Tibial nerve (tissue), 4 donors: Measurements from ENCODE around the gene ZNF593. TPM values are rescaled to one million over a fixed set of nuclear protein-coding genes. Genes with fewer than 3 reads are reported as not detected.
A peak's percentile ranks its signal among the peaks of the same experiment; 100 is the strongest.

ENCODE experiments used
- DNase-seq, 2 donors: peaks; one replicate each; pipeline ENCODE4 v3.0.0-alpha.2; 2019; ENCODE audit warnings: low spot score in 2 of 2
- H3K27ac ChIP-seq, 4 donors: fragments of 200-600 bp; sonication (generic) in 3 of 4; one replicate each; pipeline ENCODE4 v1.5.1; 2017 to 2019; ENCODE audit warnings: mild to moderate bottlenecking in 1 of 4
- H3K27me3 ChIP-seq, 2 donors: fragments of 200-600 bp; sonication (generic) in 1 of 2; one replicate each; pipeline versions ENCODE4 v1.5.1 to v1.6.0; 2017 to 2019
- H3K36me3 ChIP-seq, 3 donors: fragments of 200-600 bp; sonication (generic); one replicate each; pipeline ENCODE4 v1.5.1; 2018 to 2019
- H3K4me1 ChIP-seq, 4 donors: fragments of 200-600 bp; sonication (generic) in 3 of 4; one replicate each; pipeline ENCODE4 v1.5.1; 2017 to 2019
- H3K4me3 ChIP-seq, 4 donors: fragments of 200-600 bp; sonication (generic) in 3 of 4; one replicate each; pipeline ENCODE4 v1.5.1; 2017 to 2019; ENCODE audit warnings: mild to moderate bottlenecking in 1 of 4, moderate library complexity in 1 of 4
- H3K9me3 ChIP-seq, 4 donors: fragments of 200-600 bp; sonication (generic) in 3 of 4; one replicate each; pipeline ENCODE4 v1.5.1; 2017 to 2019
- CTCF ChIP-seq, 5 experiments: fragments of 200-600 bp in 3 of 5; fragments of 450-650 bp in 2 of 5; sonication (generic) in 3 of 5; IDR thresholded peaks; one replicate each; pipeline ENCODE4 v1.5.1; 2016 to 2019; ENCODE audit warnings: antibody characterized with exemption in 5 of 5, mild to moderate bottlenecking in 3 of 5, moderate library complexity in 2 of 5
- EP300 ChIP-seq, 2 donors: sonication (generic); formaldehyde crosslinking; IDR thresholded peaks; one replicate each; pipeline ENCODE4 v1.6.1; 2017; ENCODE audit warnings: antibody characterized with exemption in 2 of 2, mild to moderate bottlenecking in 1 of 2
- POLR2A ChIP-seq, 2 donors: fragments of 450-650 bp; IDR thresholded peaks; one replicate each; pipeline ENCODE4 v1.6.1; 2017; ENCODE audit warnings: antibody characterized with exemption in 2 of 2, mild to moderate bottlenecking in 2 of 2, moderate library complexity in 2 of 2
- WGBS, 2 donors: methylation state at CpG; one replicate each; pipeline ENCODE4 v1.1.5; 2018; 5-methylcytosine and 5-hydroxymethylcytosine counted together
- total RNA-seq, 4 donors: library from RNA; depleted of rRNA; stranded (reverse); fragments of >200 nt; gene quantifications; one replicate each; pipeline ENCODE4 v1.1.0, GENCODE V29; 2016

ZNF593 gene
- total RNA-seq, 4 donors from 2014 or later: 24.9 to 46.5 (median 38.2) TPM

- Histone ChIP-seq H3K9me3 (no peaks in the 10 kb centered on the region), H3K27ac (peak within 1 kb of the TSS in 1 of 4 donors; percentile 86), H3K27me3 (no peaks in the 10 kb centered on the region), H3K36me3 (peaks cover 0 to 18% (median 0%) of the 10 kb centered on the region in 3 donors), H3K4me1 (peaks cover 0 to 22% (median 7%) of the 10 kb centered on the region in 4 donors), H3K4me3 (peak within 1 kb of the TSS in 3 of 4 donors; percentile 84 to 96 (median 85))
- WGBS, 2 donors: 90 to 91% methylated on average over 32 to 34 of the region's 34 CpGs
- DNase-seq: no peak
- TF ChIP-seq EP300 (IDR thresholded peaks at IDR 0.05): no peak
- TF ChIP-seq CTCF (IDR thresholded peaks at IDR 0.05): no peak
- TF ChIP-seq POLR2A (IDR thresholded peaks at IDR 0.05): no peak
Measured at GRCh38 chr1:26171084-26172072, 1.7 kb downstream of the ZNF593 start, which contains the start of gene ZNF593OS. TSS of gene ZNF593OS (minus strand) at chr1:26171832. CDS start at chr1:26171661, 171 bp downstream.

GRCh38 chr1:26175346-26175745 lies 5.6 kb downstream of the ZNF593 start:
- Histone ChIP-seq H3K27me3 (no peaks in the 10 kb centered on the region), H3K9me3 (no peaks in the 10 kb centered on the region), H3K27ac (no peak overlapping the region), H3K36me3 (peaks cover 0 to 19% (median 0%) of the 10 kb centered on the region in 3 donors), H3K4me3 (no peak overlapping the region), H3K4me1 (peaks cover 0 to 9% (median 6%) of the 10 kb centered on the region in 4 donors)
- 90 to 93% methylated on average over 8 of the region's 8 CpGs for WGBS, 2 donors
- no peak for DNase-seq
- TF ChIP-seq POLR2A (IDR thresholded peaks at IDR 0.05) (no peak), EP300 (IDR thresholded peaks at IDR 0.05) (no peak), CTCF (IDR thresholded peaks at IDR 0.05) (no peak)

GRCh38 chr1:26177182-26177684 lies 7.5 kb downstream of the ZNF593 start, which contains the start of gene CNKSR1:
TSS of gene CNKSR1 (plus strand) at chr1:26177491. CDS start at chr1:26177548, 57 bp downstream.
- TF ChIP-seq CTCF (IDR thresholded peaks at IDR 0.05) (no peak), EP300 (IDR thresholded peaks at IDR 0.05) (no peak)
- H3K27ac ChIP-seq: peak within 1 kb of the TSS in 1 of 4 donors; percentile 45

GRCh38 chr1:26180010-26180506 lies 10.3 kb downstream of the ZNF593 start:
- H3K4me3 ChIP-seq: no peak overlapping the region
- TF ChIP-seq EP300 (IDR thresholded peaks at IDR 0.05) (no peak), CTCF (IDR thresholded peaks at IDR 0.05) (no peak), POLR2A (IDR thresholded peaks at IDR 0.05) (no peak)
- WGBS, 2 donors: 76 to 84% methylated on average over 4 of the region's 4 CpGs

More at GRCh38 chr1:26177182-26177684, 7.5 kb downstream of the ZNF593 start, which contains the start of gene CNKSR1:
- WGBS, 2 donors: 42 to 49% methylated on average over 15 to 21 of the region's 21 CpGs
- Histone ChIP-seq H3K4me3 (peak within 1 kb of the TSS in 1 of 4 donors; percentile 15), H3K9me3 (no peaks in the 10 kb centered on the region), H3K27me3 (no peaks in the 10 kb centered on the region), H3K36me3 (peaks cover 0 to 13% (median 0%) of the 10 kb centered on the region in 3 donors), H3K4me1 (no peaks in the 10 kb centered on the region)
- DNase-seq: no peak

More at GRCh38 chr1:26180010-26180506, 10.3 kb downstream of the ZNF593 start:
- Histone ChIP-seq H3K27me3 (no peaks in the 10 kb centered on the region), H3K4me1 (no peaks in the 10 kb centered on the region), H3K36me3 (peaks cover 0 to 30% (median 0%) of the 10 kb centered on the region in 3 donors), H3K9me3 (no peaks in the 10 kb centered on the region), H3K27ac (no peak overlapping the region)
- DNase-seq: no peak
